GM23338 (cell line): ENCODE measurements around the gene MEIOB. TPM values are rescaled to one million over a fixed set of nuclear protein-coding genes. Genes with fewer than 3 reads are reported as not detected.
"Not testable (repeated sequence)": the region's sequence is repeated elsewhere in the genome, so short reads cannot be mapped to it uniquely, and the experiment has no call there.

Experiments used
- ATAC-seq: fragments of 200-7000 bp; cut with Tn5 transposase; 3 replicates; pipeline ENCODE4 v1.9.1; 2020
- DNase-seq: peaks from one replicate; pipeline ENCODE4 v3.0.0-alpha.2; 2015; ENCODE audit warnings: low spot score
- H2AFZ ChIP-seq: fragments of 200-600 bp; sonication (generic); 2 replicates; pipeline ENCODE4 v1.8.0; 2016; ENCODE audit warnings: antibody characterized with exemption, mild to moderate bottlenecking, moderate library complexity
- H3F3A ChIP-seq: fragments of 200-600 bp; sonication (generic); replicated peaks from 2 replicates; pipeline ENCODE4 v1.8.0; 2017; ENCODE audit warnings: antibody characterized with exemption, mixed run types, low read depth
- H3K27ac ChIP-seq: fragments of 200-600 bp; sonication (generic); 2 replicates; pipeline ENCODE4 v1.6.1; 2016; ENCODE audit warnings: low read depth
- H3K27me3 ChIP-seq: fragments of 200-600 bp; sonication (generic); 2 replicates; pipeline ENCODE4 v1.8.0; 2016; ENCODE audit warnings: mild to moderate bottlenecking, mixed run types, moderate library complexity; ENCODE audit not compliant: insufficient read depth
- H3K36me3 ChIP-seq: fragments of 200-600 bp; sonication (generic); 2 replicates; pipeline ENCODE4 v1.8.0; 2016; ENCODE audit warnings: mild to moderate bottlenecking; ENCODE audit not compliant: insufficient read depth
- H3K4me1 ChIP-seq: fragments of 200-600 bp; sonication (generic); 2 replicates; pipeline ENCODE4 v1.8.0; 2016; ENCODE audit warnings: mild to moderate bottlenecking, moderate library complexity; ENCODE audit not compliant: insufficient read depth
- H3K4me2 ChIP-seq: fragments of 200-600 bp; sonication (generic); 2 replicates; pipeline ENCODE4 v1.7.1; 2017; ENCODE audit warnings: mixed run types
- H3K4me3 ChIP-seq: fragments of 200-600 bp; sonication (generic); 2 replicates; pipeline ENCODE4 v1.6.1; 2016; ENCODE audit warnings: mixed run types
- H3K79me2 ChIP-seq: fragments of 200-600 bp; sonication (generic); replicated peaks from 2 replicates; pipeline ENCODE4 v1.8.0; 2017; ENCODE audit warnings: mild to moderate bottlenecking; ENCODE audit not compliant: insufficient read depth
- H3K9me2 ChIP-seq: fragments of 200-600 bp; sonication (generic); 2 replicates; pipeline ENCODE4 v1.8.0; 2017; ENCODE audit not compliant: insufficient read depth
- H4K20me1 ChIP-seq: fragments of 200-600 bp; sonication (generic); replicated peaks from 2 replicates; pipeline ENCODE4 v1.8.0; 2017; ENCODE audit warnings: mild to moderate bottlenecking; ENCODE audit not compliant: insufficient read depth
- H3K27ac Mint-ChIP-seq: 2 replicates; pipeline ENCODE4 v1.8.0; 2020; ENCODE audit warnings: inconsistent platforms, mild to moderate bottlenecking, moderate library complexity, mixed read lengths
- H3K27me3 Mint-ChIP-seq: 3 replicates; pipeline ENCODE4 v1.8.0; 2022; ENCODE audit warnings: low read depth, mild to moderate bottlenecking, moderate library complexity, mixed read lengths, inconsistent platforms; ENCODE audit not compliant: insufficient read depth, poor library complexity
- H3K36me3 Mint-ChIP-seq: 3 replicates; pipeline ENCODE4 v1.8.0; 2021; ENCODE audit warnings: low read depth, mild to moderate bottlenecking, inconsistent platforms, moderate library complexity, mixed read lengths
- H3K4me1 Mint-ChIP-seq: 3 replicates; pipeline ENCODE4 v1.8.0; 2020; ENCODE audit warnings: mild to moderate bottlenecking, inconsistent platforms, mixed read lengths
- H3K4me3 Mint-ChIP-seq: 3 replicates; pipeline ENCODE4 v1.8.0; 2021; ENCODE audit warnings: moderate library complexity, mild to moderate bottlenecking, inconsistent platforms, mixed read lengths
- H3K9me3 Mint-ChIP-seq: 3 replicates; pipeline ENCODE4 v1.8.0; 2020; ENCODE audit warnings: moderate library complexity, mild to moderate bottlenecking, inconsistent platforms, mixed read lengths
- CREB1 ChIP-seq: fragments of 250-450 bp; sonication (Bioruptor Pico); IDR thresholded peaks from 2 replicates; pipeline ENCODE4 v1.5.0; 2020; ENCODE audit warnings: low read depth, mild to moderate bottlenecking, moderate library complexity
- CTCF ChIP-seq, 2 experiments: fragments of 200-600 bp in 1 of 2; sonication (generic) in 1 of 2; conservative IDR thresholded peaks; 2 replicates each; pipeline versions ENCODE4 v1.5.1 to v1.6.1; 2016 to 2017; ENCODE audit warnings: antibody characterized with exemption in 2 of 2, low read depth in 2 of 2, mild to moderate bottlenecking in 2 of 2, moderate library complexity in 1 of 2
- ETS1 ChIP-seq: IDR thresholded peaks from 2 replicates; pipeline ENCODE4 v1.6.1; 2016; ENCODE audit warnings: antibody characterized with exemption
- EZH2 ChIP-seq: fragments of 200-600 bp; sonication (generic); IDR thresholded peaks from one replicate; pipeline ENCODE4 v1.8.0; 2017; ENCODE audit warnings: antibody characterized with exemption, mild to moderate bottlenecking, low read depth; ENCODE audit not compliant: unreplicated experiment
- EZH2phosphoT487 ChIP-seq: fragments of 200-600 bp; sonication (generic); IDR thresholded peaks from one replicate; pipeline ENCODE4 v1.8.1; 2018; ENCODE audit warnings: antibody characterized with exemption; ENCODE audit not compliant: unreplicated experiment
- JUNB ChIP-seq: IDR thresholded peaks from one replicate; pipeline ENCODE4 v1.6.1; 2016; ENCODE audit warnings: antibody characterized with exemption; ENCODE audit not compliant: unreplicated experiment
- NANOG ChIP-seq: IDR thresholded peaks from 2 replicates; pipeline ENCODE4 v1.6.1; 2016; ENCODE audit warnings: antibody characterized with exemption, borderline replicate concordance
- REST ChIP-seq: IDR thresholded peaks from one replicate; pipeline ENCODE4 v1.6.1; 2018; ENCODE audit warnings: antibody characterized with exemption; ENCODE audit not compliant: unreplicated experiment
- STAT1 ChIP-seq: IDR thresholded peaks from one replicate; pipeline ENCODE4 v1.6.1; 2016; ENCODE audit warnings: antibody characterized with exemption; ENCODE audit not compliant: unreplicated experiment
- ZNF114 ChIP-seq: fragments of 250-450 bp; sonication (Bioruptor Pico); IDR thresholded peaks from 2 replicates; pipeline ENCODE4 v1.5.0; 2020; ENCODE audit warnings: mild to moderate bottlenecking, moderate library complexity
- ZNF331 ChIP-seq: fragments of 250-450 bp; sonication (Bioruptor Pico); IDR thresholded peaks from 2 replicates; pipeline ENCODE4 v1.5.0; 2020; ENCODE audit warnings: low read depth, mild to moderate bottlenecking, moderate library complexity
- polyA plus RNA-seq: library from polyadenylated mRNA; unstranded; fragments of >200 nt; fragmentation: Nextera tagmentation; extraction: Ambion mirVana; gene quantifications from 2 replicates; pipeline ENCODE4 v1.2.1, GENCODE V29; 2016
- total RNA-seq: library from RNA; depleted of rRNA; stranded (reverse); fragments of >200 nt; shearing (Covaris generic); gene quantifications from 2 replicates; pipeline ENCODE4 v1.2.3, GENCODE V29; 2014

The MEIOB gene
- total and polyA plus RNA-seq, 2 experiments from 2014 or later: 7.3 to 8.7 TPM

GRCh38 chr16:1876066-1876465, 4.1 kb upstream of the MEIOB start:
- H3K4me3 Mint-ChIP-seq, H3K4me2 ChIP-seq, H3K27ac Mint-ChIP-seq, H3K36me3 ChIP-seq, H2AFZ ChIP-seq, DNase-seq, H3K4me3 ChIP-seq, H3K79me2 ChIP-seq, H3K4me1 ChIP-seq, H3F3A ChIP-seq, H4K20me1 ChIP-seq, ATAC-seq, H3K27ac ChIP-seq, H3K9me3 Mint-ChIP-seq, H3K4me1 Mint-ChIP-seq, H3K9me2 ChIP-seq, H3K36me3 Mint-ChIP-seq: not testable (repeated sequence)
- H3K27me3 ChIP-seq: peaks cover 26% of the 10 kb centered on the region
- H3K27me3 Mint-ChIP-seq: peaks cover 21% of the 10 kb centered on the region

- DNase-seq: no peak
- H3K27ac Mint-ChIP-seq: no peak overlapping the region
- no peak for TF ChIP-seq EZH2phosphoT487
- no peak for TF ChIP-seq JUNB
- TF ChIP-seq EZH2: no peak
- TF ChIP-seq NANOG: no peak
- no peak for TF ChIP-seq REST
- no peak for TF ChIP-seq ZNF114 (CRISPR knock-in tag)
- TF ChIP-seq STAT1: no peak
- TF ChIP-seq ZNF331 (CRISPR knock-in tag): no peak
- TF ChIP-seq CTCF (conservative IDR thresholded peaks at IDR 0.05; ENCODE audit: low read depth in 2 of 2): no peak
- TF ChIP-seq ETS1: no peak
- TF ChIP-seq CREB1: no peak
Observed at GRCh38 chr16:1874854-1875253, 2.9 kb upstream of the MEIOB start.

More at GRCh38 chr16:1874854-1875253, 2.9 kb upstream of the MEIOB start:
- no peaks in the 10 kb centered on the region for H3K36me3 Mint-ChIP-seq
- Histone ChIP-seq H3K27me3 (peaks cover 26% of the 10 kb centered on the region), H2AFZ (no peak overlapping the region), H3K4me2 (no peak overlapping the region), H3K9me2 (no peaks in the 10 kb centered on the region), H3K79me2 (no peaks in the 10 kb centered on the region), H3F3A (no peaks in the 10 kb centered on the region), H3K4me1 (no peaks in the 10 kb centered on the region), H4K20me1 (no peaks in the 10 kb centered on the region), H3K27ac (no peak overlapping the region), H3K36me3 (no peaks in the 10 kb centered on the region), H3K4me3 (no peak overlapping the region)
- H3K9me3 Mint-ChIP-seq: peaks cover 3% of the 10 kb centered on the region; the same call in 1 of the 3 replicates
- ATAC-seq: no peak
- peaks cover 2% of the 10 kb centered on the region; the same call in 1 of the 3 replicates for H3K4me1 Mint-ChIP-seq
- no peak overlapping the region for H3K4me3 Mint-ChIP-seq
- peaks cover 24% of the 10 kb centered on the region for H3K27me3 Mint-ChIP-seq
